Keratinocyte (primary cell): ENCODE measurements around the gene APBB2.

Experiments used
- CTCF ChIP-seq, 3 experiments: IDR thresholded peaks in 1 of 3; conservative IDR thresholded peaks in 1 of 3; optimal IDR thresholded peaks in 1 of 3; 2 replicates in 2 of 3; 3 replicates in 1 of 3; pipeline versions ENCODE3 to v1.5.1; 2011; ENCODE audit warnings: low read length in 3 of 3, mild to moderate bottlenecking in 3 of 3, moderate library complexity in 2 of 3, control low read depth in 1 of 3, inconsistent platforms in 1 of 3; ENCODE audit not compliant: insufficient read depth in 2 of 3; ENCODE audit errors: extremely low read depth in 1 of 3
- EZH2 ChIP-seq: IDR thresholded peaks from one replicate; pipeline ENCODE4 v1.6.1; 2012; ENCODE audit warnings: inconsistent platforms, mild to moderate bottlenecking, low read length, moderate library complexity

- TF ChIP-seq CTCF (optimal IDR thresholded peaks at IDR 0.05 in 1 of 3, IDR thresholded peaks at IDR 0.05 in 1 of 3, conservative IDR thresholded peaks at IDR 0.05 in 1 of 3; ENCODE audit: extremely low read depth in 1 of 3, insufficient read depth in 2 of 3, low read length in 3 of 3) (no peak), EZH2 (no peak)
Measured at GRCh38 chr4:40924793-40925117, 289.6 kb downstream of the APBB2 start.
